Fibroblast of the aortic adventitia (primary cell): ENCODE data around the gene ADAMTS14. TPM values are rescaled to one million over a fixed set of nuclear protein-coding genes. Genes with fewer than 3 reads are reported as not detected.
A peak's percentile ranks its signal among the peaks of the same experiment; 100 is the strongest.

Experiments
- DNase-seq: peaks from one replicate; pipeline ENCODE4 v3.0.0-alpha.2; 2010; ENCODE audit warnings: low read depth
- H3K4me3 ChIP-seq: 2 replicates; pipeline ENCODE4 v1.5.1; 2011; ENCODE audit warnings: low read depth, mild to moderate bottlenecking, control low read depth, low read length, moderate library complexity
- total RNA-seq: library from RNA; depleted of rRNA; stranded (reverse); fragments of >200 nt; gene quantifications from 2 replicates; pipeline ENCODE4 v1.2.3, GENCODE V29; 2012; ENCODE audit warnings: low replicate concordance
- TF ChIP-seq, protein P1 (sequence below): IDR thresholded peaks from 2 replicates; pipeline ENCODE4 v1.5.1; 2011; ENCODE audit warnings: mild to moderate bottlenecking, low read length, control low read depth, inconsistent platforms; ENCODE audit not compliant: insufficient read depth

ADAMTS14 gene
- total RNA-seq, 1 donor, result 5.3 TPM

DNA sequence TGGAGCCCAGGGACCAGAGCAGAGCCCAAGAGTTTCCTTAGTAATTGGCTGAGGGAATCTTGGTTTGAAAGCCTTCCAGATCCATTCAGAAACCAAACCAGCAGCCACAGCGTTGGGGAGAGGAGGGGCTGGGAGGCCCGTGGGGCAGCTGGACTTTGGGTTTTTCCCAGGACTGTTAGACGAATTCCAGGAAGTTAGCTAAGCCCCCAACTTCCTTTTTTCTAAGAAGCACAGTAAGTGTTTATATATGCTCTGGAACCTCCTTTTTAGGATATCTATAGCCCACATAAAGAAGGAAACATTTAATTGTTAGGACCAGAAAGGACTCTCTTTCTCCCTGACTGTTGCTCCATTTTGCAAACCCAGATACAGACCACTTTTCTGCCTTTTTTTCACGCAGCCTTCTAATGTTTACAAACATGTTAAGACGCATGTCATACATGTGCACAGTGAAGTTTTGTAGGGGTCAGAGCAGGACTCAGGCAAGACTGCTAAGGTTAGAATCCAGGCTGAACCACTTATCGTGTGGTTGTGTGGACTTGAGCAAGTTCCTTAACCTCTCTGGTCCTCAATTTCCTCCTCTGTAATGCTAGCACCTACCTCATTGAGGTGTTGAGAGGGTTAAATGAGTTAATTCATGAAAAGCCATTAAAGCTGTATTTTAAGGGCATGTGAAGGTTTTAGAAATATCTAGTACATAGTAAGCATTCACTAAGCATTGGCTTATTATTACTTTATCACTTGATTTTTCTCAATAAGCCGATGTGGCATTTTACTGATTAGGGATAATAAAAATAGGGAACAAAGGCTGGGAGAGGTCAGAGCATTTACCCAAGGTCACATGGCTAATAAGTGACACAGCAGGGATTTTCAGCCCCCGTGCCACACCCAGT is 70.5 kb downstream of the ADAMTS14 start:
- TF ChIP-seq, protein P1, sequence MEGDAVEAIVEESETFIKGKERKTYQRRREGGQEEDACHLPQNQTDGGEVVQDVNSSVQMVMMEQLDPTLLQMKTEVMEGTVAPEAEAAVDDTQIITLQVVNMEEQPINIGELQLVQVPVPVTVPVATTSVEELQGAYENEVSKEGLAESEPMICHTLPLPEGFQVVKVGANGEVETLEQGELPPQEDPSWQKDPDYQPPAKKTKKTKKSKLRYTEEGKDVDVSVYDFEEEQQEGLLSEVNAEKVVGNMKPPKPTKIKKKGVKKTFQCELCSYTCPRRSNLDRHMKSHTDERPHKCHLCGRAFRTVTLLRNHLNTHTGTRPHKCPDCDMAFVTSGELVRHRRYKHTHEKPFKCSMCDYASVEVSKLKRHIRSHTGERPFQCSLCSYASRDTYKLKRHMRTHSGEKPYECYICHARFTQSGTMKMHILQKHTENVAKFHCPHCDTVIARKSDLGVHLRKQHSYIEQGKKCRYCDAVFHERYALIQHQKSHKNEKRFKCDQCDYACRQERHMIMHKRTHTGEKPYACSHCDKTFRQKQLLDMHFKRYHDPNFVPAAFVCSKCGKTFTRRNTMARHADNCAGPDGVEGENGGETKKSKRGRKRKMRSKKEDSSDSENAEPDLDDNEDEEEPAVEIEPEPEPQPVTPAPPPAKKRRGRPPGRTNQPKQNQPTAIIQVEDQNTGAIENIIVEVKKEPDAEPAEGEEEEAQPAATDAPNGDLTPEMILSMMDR, result no peak
- no peak overlapping the region for H3K4me3 ChIP-seq
- DNase-seq, result peak; percentile 89

DNA sequence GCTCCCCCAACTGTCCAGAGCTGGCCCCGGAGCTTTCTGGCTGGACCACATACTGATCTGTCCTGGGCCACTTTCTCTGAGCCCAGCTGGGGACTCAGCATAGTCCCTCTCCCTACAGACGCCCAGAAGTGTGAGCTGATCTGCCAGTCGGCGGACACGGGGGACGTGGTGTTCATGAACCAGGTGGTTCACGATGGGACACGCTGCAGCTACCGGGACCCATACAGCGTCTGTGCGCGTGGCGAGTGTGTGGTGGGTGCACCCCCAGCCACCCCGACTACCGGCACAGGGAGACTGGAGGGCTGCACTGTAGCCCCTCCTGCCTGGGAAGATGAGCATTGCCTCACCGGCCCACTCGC is 71.1 kb downstream of the ADAMTS14 start:
- DNase-seq, result no peak
- no peak overlapping the region for H3K4me3 ChIP-seq
- TF ChIP-seq, protein P1, result no peak

DNA sequence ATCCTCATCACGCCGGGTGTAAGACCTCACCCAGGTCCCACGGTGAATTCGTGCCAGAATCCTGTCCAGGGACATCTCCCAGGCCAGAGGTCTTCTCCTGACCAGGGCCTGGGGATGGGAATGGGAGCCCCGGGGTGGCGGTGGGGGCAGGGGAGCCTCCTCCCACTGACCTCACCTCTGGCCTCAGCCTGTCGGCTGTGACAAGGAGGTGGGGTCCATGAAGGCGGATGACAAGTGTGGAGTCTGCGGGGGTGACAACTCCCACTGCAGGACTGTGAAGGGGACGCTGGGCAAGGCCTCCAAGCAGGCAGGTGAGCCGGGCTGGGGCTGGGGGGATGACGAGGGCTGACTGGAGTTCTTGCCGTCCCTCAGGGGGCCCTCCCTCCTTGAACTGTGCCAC is 71.6 kb downstream of the ADAMTS14 start:
- TF ChIP-seq, protein P1, result no peak
- DNase-seq, result no peak
- no peak overlapping the region for H3K4me3 ChIP-seq

DNA sequence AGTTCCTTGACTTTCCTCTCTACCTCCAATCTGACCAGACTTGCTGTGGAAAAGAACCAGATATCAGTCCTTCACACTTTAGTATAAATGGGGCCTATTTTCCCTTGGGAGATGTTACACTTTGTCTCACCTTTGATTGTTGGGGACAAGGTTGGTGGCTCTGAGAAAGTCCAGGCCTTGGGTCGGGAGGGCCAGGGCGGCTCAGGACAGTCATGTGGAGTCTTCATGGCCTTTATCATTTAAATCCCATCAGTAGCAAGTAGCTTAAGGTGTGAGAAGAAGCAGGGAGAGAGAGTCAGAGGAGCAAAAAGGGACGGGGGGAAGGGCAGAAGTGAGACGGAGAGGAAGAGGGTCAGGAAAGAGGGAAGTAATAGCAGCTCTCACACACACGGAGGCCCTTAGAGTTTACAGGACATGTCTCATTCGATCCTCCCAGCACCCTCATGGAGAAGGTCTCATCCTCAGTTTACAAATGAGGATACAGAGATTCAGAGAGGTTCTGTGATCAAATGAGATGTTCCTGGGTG is 72.4 kb downstream of the ADAMTS14 start:
- DNase-seq, result no peak
- H3K4me3 ChIP-seq, result no peak overlapping the region
- TF ChIP-seq, protein P1, result no peak

- TF ChIP-seq, protein P1, result no peak
- no peak for DNase-seq
- H3K4me3 ChIP-seq, result no peak overlapping the region
These were observed 73.2 kb downstream of the ADAMTS14 start for GRCh38 chr10:70745555-70745954.

GRCh38 chr10:70747192-70747965 is 75.1 kb downstream of the ADAMTS14 start:
- no peak for DNase-seq
- no peak overlapping the region for H3K4me3 ChIP-seq
- TF ChIP-seq, protein P1, result no peak
